Astrocyte (in vitro differentiated cells and primary cell): ENCODE measurements around the gene ANKRD9. TPM values are rescaled to one million over a fixed set of nuclear protein-coding genes. Genes with fewer than 3 reads are reported as not detected.
A peak's percentile ranks its signal among the peaks of the same experiment; 100 is the strongest.

ENCODE experiments used
- DNase-seq: peaks from one replicate; pipeline ENCODE4 v3.0.0-alpha.2; 2010; ENCODE audit warnings: low read depth
- FAIRE-seq: peaks from 2 replicates; lab custom pipeline; 2011; peaks lifted over from hg19 to GRCh38; lab: Jason Lieb, UNC
- H2AFZ ChIP-seq: 2 replicates; pipeline ENCODE4 v1.6.0; 2012; ENCODE audit warnings: low read depth, low read length, inconsistent platforms
- H3K27ac ChIP-seq: 2 replicates; pipeline ENCODE4 v1.5.1; 2011; ENCODE audit warnings: low read depth, low read length, inconsistent platforms
- H3K27me3 ChIP-seq: 2 replicates; pipeline ENCODE4 v1.6.0; 2011; ENCODE audit warnings: low read length, inconsistent platforms; ENCODE audit not compliant: insufficient read depth
- H3K36me3 ChIP-seq: 2 replicates; pipeline ENCODE4 v1.5.1; 2011; ENCODE audit warnings: low read length, inconsistent platforms; ENCODE audit not compliant: insufficient read depth
- H3K4me1 ChIP-seq: 2 replicates; pipeline ENCODE4 v1.5.1; 2011; ENCODE audit warnings: low read length, inconsistent platforms; ENCODE audit not compliant: insufficient read depth
- H3K4me2 ChIP-seq: 2 replicates; pipeline ENCODE4 v1.6.0; 2012; ENCODE audit warnings: low read length, inconsistent platforms
- H3K4me3 ChIP-seq: 2 replicates; pipeline ENCODE4 v1.5.1; 2011; ENCODE audit warnings: low read depth, mild to moderate bottlenecking, low read length, inconsistent platforms; ENCODE audit not compliant: insufficient read depth
- H3K79me2 ChIP-seq: 2 replicates; pipeline ENCODE4 v1.6.0; 2012; ENCODE audit warnings: mild to moderate bottlenecking, low read length, inconsistent platforms; ENCODE audit not compliant: insufficient read depth
- H3K9ac ChIP-seq: 2 replicates; pipeline ENCODE4 v1.6.0; 2012; ENCODE audit warnings: mild to moderate bottlenecking, low read length, inconsistent platforms
- H3K9me3 ChIP-seq: 2 replicates; pipeline ENCODE4 v1.5.1; 2012; ENCODE audit warnings: low read depth, mild to moderate bottlenecking, low read length, inconsistent platforms; ENCODE audit not compliant: insufficient read depth
- H4K20me1 ChIP-seq: 2 replicates; pipeline ENCODE4 v1.6.0; 2012; ENCODE audit warnings: low read length, inconsistent platforms; ENCODE audit not compliant: insufficient read depth
- H3K27ac Mint-ChIP-seq: one replicate; pipeline ENCODE4 v1.8.0; 2021; ENCODE audit warnings: mild to moderate bottlenecking, mixed read lengths; ENCODE audit not compliant: unreplicated experiment
- H3K27me3 Mint-ChIP-seq: one replicate; pipeline ENCODE4 v1.8.0; 2021; ENCODE audit warnings: low read depth, mixed read lengths; ENCODE audit not compliant: unreplicated experiment
- H3K36me3 Mint-ChIP-seq: one replicate; pipeline ENCODE4 v1.8.0; 2021; ENCODE audit warnings: low read depth, mixed read lengths; ENCODE audit not compliant: unreplicated experiment
- H3K4me1 Mint-ChIP-seq: one replicate; pipeline ENCODE4 v1.8.0; 2021; ENCODE audit warnings: low read depth, mixed read lengths; ENCODE audit not compliant: unreplicated experiment
- H3K4me3 Mint-ChIP-seq: one replicate; pipeline ENCODE4 v1.8.0; 2021; ENCODE audit warnings: mild to moderate bottlenecking, moderate library complexity, mixed read lengths; ENCODE audit not compliant: unreplicated experiment
- H3K9me3 Mint-ChIP-seq: one replicate; pipeline ENCODE4 v1.8.0; 2021; ENCODE audit warnings: mild to moderate bottlenecking, mixed read lengths; ENCODE audit not compliant: unreplicated experiment
- CTCF ChIP-seq: IDR thresholded peaks from 2 replicates; pipeline ENCODE4 v1.5.1; 2011; ENCODE audit warnings: low read depth, mild to moderate bottlenecking, inconsistent platforms, low read length, moderate library complexity; ENCODE audit not compliant: insufficient read depth
- EZH2 ChIP-seq: IDR thresholded peaks from 2 replicates; pipeline ENCODE4 v1.6.1; 2012; ENCODE audit warnings: mild to moderate bottlenecking, low read length, inconsistent platforms; ENCODE audit not compliant: insufficient read depth
- total RNA-seq: library from RNA; stranded (reverse); gene quantifications from 2 replicates; pipeline ENCODE4 v1.2.1, GENCODE V29; 2021

Gene ANKRD9
- total RNA-seq, 1 donor from 2014 or later: 9.4 TPM

DNA sequence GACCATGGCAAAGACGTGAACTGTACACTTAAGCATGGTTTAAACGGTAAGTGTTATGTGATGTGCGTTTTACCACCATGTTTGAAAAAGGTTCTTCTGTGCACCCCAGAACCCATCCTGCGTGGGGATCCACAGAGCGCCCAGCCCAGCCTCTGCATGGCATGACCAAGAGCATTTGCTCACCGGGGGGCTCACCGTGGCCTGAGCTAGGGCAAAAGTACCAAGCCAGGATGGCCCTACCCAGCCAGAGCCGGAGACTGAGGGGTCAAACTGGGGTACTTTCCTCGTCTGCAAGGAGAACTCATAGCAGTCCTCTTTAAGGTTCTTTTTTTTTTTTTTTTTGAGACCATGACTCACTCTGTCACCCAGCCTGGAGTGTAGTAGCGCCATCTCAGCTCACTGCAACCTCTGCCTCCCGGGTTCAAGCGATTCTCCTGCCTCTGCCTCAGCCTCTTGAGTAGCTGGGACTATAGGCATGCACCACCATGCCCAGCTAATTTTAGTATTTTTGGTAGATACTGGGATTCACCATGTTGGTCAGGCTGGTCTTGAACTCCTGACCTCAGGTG is 16.4 kb upstream of the ANKRD9 start:
- H3K4me2 ChIP-seq: peak overlapping the region; percentile 93
- Mint-ChIP-seq H3K9me3 (no peaks in the 10 kb centered on the region), H3K27me3 (no peaks in the 10 kb centered on the region), H3K4me3 (peak overlapping the region; percentile 41), H3K36me3 (no peaks in the 10 kb centered on the region), H3K4me1 (no peaks in the 10 kb centered on the region), H3K27ac (no peak overlapping the region)
- no peak for DNase-seq
- H4K20me1 ChIP-seq: no peaks in the 10 kb centered on the region
- H3K36me3 ChIP-seq: no peaks in the 10 kb centered on the region
- no peak overlapping the region for H3K27ac ChIP-seq
- TF ChIP-seq CTCF: no peak
- TF ChIP-seq EZH2: no peak
- H2AFZ ChIP-seq: peak overlapping the region; percentile 20
- H3K4me1 ChIP-seq: peaks cover 14% of the 10 kb centered on the region
- H3K9me3 ChIP-seq: no peaks in the 10 kb centered on the region
- no peaks in the 10 kb centered on the region for H3K27me3 ChIP-seq
- FAIRE-seq: no peak
- no peak overlapping the region for H3K9ac ChIP-seq
- no peak overlapping the region for H3K4me3 ChIP-seq
- no peaks in the 10 kb centered on the region for H3K79me2 ChIP-seq

- no peaks in the 10 kb centered on the region for H3K4me1 Mint-ChIP-seq
- H3K9me3 Mint-ChIP-seq: no peaks in the 10 kb centered on the region
- Histone ChIP-seq H2AFZ (peak overlapping the region; percentile 87), H3K4me2 (peak overlapping the region; percentile 93), H3K4me1 (peaks cover 14% of the 10 kb centered on the region), H3K4me3 (peak overlapping the region; percentile 72), H3K27ac (peak overlapping the region; percentile 51), H3K79me2 (no peaks in the 10 kb centered on the region), H3K9me3 (no peaks in the 10 kb centered on the region), H4K20me1 (no peaks in the 10 kb centered on the region), H3K36me3 (no peaks in the 10 kb centered on the region), H3K27me3 (no peaks in the 10 kb centered on the region), H3K9ac (peak overlapping the region; percentile 69)
- H3K4me3 Mint-ChIP-seq: peak overlapping the region; percentile 87
- DNase-seq (peak; percentile 59), FAIRE-seq (no peak)
- no peaks in the 10 kb centered on the region for H3K27me3 Mint-ChIP-seq
- TF ChIP-seq EZH2: no peak
- TF ChIP-seq CTCF: no peak
- peak overlapping the region; percentile 59 for H3K27ac Mint-ChIP-seq
- no peaks in the 10 kb centered on the region for H3K36me3 Mint-ChIP-seq
Observed at GRCh38 chr14:102525219-102525928, 15.8 kb upstream of the ANKRD9 start.
